ENCODE results near the gene MYOF.
A peak's percentile ranks its signal among the peaks of the same experiment; 100 is the strongest.
"Not testable (repeated sequence)": the region's sequence is repeated elsewhere in the genome, so short reads cannot be mapped to it uniquely, and the experiment has no call there.

MYOF gene

GRCh38 chr10:93452143-93452542, 30.0 kb downstream of the MYOF start:
- DNase-seq: no peak

GRCh38 chr10:93451244-93451947, 30.7 kb downstream of the MYOF start:
- no peak for DNase-seq

- DNase-seq: no peak
These were observed 34.2 kb downstream of the MYOF start for GRCh38 chr10:93447970-93448369.

DNA sequence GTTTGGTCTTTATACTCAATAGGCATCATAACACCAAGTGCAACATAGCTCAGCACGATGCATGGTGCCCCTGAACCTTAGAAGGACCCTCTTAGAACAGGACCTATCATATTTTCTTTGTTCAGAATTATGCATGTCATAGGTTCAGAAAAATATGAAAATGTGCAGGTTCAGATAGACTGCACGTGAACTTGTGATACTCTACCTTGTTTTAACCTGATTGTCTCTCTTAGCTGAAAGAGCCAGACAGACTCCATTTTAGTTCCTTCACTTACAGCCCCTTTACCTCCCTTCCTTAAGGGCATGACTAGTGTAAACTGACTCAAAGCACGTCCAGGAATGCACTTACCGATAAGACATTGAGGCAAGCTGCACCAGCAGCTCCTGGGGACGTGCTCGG, 35.1 kb downstream of the MYOF start:
- DNase-seq: no peak

DNA sequence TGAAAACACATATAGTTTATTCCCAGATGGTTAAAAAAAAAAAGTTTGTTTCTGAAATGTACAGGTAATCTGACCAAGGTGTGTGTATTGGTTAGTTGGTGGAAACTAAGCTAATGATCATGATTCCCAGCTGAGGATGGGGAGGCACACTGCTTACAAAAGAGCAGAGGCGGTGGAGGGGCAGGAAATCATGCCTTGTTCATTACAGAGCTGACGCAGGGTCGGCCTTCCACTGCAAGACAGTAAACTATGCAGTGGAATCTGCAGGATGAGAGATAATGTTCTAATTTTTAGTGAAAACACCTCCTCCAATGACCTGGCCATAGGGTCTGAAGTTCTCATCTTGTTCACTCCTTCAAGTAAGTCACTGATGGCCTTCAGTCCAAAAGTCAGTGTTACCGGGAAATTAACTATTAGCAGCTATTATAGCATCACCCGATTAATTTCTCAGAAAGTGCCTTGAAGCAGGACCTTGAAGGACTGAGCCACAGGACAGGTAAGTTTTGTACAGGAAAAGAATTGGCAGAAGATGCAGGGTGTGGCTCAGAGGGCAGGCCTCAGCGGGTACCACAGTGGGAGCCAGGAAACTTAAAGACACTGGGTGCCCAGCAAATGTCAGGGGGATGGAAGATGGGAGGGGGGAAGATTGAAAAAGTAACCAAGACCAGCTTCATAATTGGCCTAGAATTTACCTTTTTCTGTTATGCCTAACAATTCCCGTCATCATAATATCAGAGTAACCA, 36.0 kb downstream of the MYOF start:
- DNase-seq: no peak

DNA sequence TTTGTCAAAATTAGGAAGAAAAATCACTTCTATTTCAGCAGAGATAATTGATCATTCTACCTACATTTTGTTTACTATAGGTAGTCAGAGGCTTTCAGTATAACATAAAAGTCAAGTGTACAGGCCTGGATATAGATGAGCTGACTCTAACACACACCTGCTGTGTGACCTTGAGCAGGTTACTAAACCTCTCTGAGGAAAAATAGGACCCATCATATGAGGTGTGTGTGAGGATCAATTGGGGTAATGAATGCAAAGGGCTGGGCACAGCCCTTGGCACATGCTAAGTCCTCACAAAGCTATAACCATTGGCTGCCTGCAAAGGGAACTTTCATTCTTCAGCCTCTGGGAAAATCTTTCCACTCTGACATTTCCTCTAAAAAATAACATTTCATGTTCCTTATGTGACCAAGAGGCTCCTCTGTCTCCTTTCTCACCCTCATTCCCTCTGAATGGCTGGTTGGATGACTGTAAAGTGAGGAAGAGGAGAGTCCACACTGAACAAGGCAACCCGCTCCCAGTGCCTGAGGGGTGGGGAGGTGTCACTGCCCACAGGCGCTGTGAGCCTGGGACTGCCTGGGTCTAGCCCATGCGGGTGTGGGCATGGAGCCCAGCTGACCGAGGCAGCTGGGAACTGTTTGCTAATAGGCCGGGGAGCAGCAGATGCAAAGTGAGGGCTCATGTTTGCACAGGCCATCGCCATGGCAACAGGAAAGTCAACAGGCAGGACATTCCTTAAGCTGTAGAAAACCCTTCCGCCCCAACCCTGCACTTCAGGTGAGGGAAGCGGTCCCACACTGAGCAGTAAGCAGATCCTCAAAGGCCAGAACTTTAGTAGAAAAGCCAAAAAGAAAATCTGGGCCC, 36.8 kb downstream of the MYOF start:
- peak; percentile 37 for DNase-seq

DNA sequence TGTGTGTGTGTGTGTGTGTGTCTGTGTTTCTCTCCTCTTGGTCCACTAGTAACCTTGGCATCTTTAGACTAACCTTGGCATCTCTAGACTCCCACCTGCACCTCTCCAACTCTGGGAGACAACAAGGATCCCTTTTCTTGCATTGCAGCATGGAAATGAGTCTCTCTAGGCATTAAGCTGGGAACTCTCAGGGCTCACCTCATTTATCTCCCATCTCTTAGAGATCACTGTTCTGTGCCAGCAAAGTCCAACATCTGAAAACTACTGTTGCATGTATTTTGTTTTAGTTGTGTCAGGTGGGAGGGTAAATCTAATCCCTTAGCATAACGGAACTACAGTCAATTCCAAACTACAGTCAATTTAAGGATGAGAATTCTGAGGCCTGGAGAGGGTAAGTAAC, 38.7 kb downstream of the MYOF start:
- DNase-seq: no peak

GRCh38 chr10:93442721-93443120, 39.4 kb downstream of the MYOF start:
- DNase-seq: not testable (repeated sequence)

DNA sequence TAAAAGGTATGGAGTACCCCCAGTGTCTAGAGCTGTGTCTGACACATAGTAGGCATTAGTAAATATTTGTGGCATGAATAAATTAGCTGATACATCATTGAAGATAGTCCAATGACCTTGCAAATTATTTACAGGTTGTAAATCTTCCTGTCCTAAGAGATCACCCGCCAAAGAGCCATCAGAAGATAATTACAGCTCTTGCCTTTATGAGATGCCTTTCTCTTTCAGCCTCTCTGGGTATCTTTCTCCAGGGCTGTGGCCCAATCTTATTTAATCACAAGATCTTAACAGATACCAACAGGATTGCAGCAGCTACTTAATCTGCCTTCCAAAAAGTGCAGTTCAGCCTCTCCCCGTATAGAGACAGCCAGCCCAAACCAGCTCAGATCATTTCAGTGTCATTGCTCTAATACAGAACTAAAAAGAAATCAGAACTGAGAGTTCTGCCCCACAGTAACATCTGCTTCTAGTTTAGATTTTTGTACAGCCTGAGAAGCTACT, 41.5 kb downstream of the MYOF start:
- DNase-seq: peak; percentile 50

DNA sequence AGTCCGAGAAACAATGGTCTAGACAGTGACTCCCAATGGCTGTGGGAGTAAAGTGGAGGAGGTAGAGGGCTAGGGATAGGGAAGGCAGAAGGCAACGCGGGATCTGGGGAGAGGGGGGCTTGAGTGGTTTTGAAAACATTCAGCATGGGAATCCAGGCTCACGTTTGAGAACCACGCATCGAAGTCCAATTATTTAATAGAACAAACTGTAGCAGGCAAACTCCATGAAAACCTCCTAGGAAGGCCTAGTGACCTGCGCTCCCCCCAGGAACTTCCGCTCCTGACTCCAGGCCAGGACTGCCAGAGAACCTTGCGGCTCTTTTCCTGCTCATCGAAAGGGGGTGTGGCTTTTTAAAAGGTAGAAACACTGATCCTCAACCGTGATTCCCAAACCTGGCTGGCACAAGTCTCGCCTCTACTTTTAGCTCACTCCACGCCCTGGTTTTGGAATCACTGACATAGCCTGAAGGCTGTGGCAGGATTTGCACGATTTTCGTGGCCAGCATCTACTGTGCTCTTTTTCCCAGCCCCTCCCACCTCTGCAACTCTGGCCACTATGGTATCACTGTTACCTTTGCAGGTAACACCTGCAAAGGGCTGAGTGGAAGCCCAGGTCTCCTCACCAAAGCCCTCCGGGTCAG, 43.4 kb downstream of the MYOF start:
- no peak for DNase-seq

GRCh38 chr10:93437946-93438612, 44.1 kb downstream of the MYOF start:
- DNase-seq: no peak

DNA sequence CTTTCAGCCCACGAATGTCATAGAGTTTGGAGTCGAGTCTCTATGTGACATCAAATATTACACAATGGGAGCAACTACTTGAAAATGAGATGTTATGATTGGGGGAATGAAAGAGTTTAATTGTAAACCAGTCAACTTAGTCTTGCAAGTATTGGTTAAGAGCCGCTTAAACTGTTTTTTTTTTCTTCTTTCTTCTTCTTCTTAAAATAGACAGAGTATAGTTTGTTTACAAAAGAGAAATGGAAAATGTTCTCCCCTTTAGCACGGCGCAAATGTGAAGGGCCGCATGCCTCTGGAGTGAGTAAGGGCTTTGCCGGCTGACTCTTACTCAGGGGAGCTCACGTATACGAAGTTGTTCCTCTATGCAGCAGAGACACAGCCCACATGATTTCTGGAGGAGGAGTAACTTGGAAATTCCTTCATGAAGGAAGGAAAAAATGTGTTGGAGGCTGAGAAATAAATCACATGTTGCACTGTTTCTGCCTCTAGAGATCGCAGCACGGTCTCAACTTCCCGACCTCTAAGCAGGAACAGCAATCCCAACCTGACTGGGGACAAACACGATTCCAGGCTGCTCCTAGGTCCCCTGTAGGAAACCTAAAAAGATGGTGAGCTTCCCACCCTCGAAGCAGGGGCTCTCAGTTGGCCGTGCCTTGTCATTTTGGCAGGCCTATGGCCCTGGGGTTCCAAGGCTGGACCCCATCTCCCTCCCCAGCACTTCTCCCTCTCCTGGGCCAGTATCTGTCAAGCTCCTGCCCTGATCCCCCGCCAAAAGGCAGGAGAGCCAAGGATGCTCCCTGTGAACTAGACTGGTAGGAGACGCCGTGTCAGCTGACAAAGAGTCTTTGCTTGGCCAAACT, 44.8 kb downstream of the MYOF start:
- DNase-seq: peak; percentile 98

DNA sequence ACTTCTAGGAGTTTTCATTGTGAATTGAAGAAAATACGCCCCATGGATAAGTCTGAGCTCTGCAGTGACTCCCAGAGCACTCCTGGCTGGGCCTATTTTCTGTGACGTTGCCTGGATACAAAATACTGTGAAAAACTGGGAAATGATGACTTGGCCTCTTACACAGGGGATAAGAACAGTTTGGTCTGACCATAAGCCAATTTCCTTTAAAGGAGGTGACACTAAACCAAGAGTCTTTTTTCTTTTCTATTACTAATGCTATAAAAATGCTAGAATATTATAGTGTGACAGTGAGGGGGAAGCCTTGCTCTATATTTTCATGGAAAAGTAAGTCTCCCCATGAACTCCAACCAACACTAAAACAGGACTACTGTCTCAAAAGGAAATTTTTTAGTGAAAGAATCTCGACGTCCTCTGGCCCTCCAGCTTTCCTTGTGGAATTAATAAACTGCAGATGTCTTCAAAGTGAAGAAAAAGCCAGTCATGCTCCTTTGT, 45.5 kb downstream of the MYOF start:
- DNase-seq: peak; percentile 44

DNA sequence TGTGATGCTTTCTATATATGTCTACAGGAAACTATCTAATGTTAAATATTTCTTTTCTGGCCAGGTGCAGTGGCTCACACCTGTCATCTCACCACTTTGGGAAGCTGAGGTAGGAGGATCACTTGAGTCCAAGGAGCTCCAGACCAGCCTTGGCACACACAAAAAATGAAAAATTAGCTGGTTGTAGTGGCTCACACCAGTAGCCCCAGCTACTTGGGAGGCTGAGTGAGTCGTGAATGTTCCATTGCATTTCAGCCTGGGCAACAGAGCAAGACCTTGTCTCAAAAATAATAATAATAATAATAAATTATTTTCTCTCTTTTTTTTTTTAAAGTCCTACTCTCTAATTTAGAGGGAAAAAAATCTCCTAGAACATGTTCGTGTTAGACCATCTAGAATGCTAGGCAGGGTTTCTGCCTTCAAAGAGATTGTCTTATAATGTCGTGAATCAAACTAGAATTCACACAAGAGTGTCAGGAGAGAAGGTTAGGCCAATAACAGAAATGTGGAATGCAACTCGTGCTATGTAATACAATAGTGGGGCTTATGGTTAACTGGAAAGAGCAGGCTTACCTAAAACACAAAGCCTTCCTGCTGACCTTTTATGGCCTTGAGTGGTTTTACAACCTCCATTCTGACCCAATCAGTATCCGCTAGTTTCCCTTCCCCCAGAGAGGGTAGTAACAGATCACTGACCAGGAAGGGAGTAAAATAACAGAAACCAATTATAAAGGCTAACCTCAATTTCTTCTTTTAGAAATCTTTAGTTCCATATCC, 46.3 kb downstream of the MYOF start:
- peak; percentile 94 for DNase-seq

DNA sequence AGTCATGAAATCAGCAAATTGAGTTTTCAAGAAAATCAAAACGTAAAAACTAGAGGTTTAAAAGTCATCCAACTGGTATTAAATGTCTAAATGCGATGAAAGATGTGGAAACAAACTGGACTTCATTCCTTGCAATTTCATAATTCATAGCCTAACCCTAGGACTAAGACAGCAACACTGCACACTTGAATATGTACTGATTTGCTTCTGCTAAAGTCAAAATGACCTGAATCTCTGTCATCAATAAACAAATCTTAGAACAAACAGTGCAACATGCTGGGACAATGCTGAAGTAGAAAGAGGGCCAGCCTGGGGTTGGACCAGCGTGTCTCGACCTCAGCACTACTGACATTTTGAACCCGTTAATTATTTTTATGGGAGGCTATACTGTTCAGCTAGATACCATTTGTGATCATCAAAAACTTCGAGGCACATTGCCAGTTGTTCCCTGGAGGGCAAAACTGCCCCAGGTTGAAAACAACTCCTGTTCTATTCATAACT, 47.1 kb downstream of the MYOF start:
- DNase-seq: no peak

DNA sequence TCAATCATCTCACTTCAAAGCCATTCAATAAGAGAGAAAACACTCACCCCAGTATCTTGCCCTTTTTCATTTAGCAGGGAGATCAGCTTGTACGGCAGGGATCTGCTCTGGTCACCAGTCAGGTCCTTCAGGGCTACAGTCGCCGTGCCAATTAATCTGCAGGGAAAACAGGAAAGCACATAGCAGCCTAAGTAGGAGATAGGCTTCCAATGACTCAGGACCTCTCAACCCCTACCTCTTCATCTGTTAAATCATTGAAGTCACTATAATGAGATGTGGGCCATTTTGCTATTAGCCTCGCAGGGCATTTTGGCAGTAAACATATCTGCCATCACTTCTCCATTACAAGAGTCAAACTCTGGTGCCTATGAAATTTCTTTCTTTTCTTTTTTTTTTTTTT, 50.8 kb downstream of the MYOF start:
- DNase-seq: no peak

DNA sequence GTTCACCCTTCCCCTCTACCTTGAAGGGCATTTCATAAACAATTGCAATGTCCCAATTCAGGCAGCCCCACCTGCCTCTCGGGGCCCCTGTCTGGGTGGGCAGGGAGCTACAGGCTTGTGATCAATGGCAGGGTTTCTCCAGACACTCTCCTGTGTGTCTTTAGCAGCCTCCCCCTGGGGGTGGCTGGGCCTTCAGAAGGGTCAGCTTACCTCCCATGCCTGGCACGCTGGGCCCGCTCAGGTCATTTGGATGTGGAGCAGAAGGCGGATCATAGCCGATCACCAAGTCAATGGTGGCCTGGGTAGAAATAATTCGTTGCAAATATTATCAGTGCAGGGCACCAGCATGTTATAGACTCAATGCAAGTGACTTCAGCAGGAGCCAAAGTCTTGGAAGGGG, 56.3 kb downstream of the MYOF start:
- DNase-seq: no peak

DNA sequence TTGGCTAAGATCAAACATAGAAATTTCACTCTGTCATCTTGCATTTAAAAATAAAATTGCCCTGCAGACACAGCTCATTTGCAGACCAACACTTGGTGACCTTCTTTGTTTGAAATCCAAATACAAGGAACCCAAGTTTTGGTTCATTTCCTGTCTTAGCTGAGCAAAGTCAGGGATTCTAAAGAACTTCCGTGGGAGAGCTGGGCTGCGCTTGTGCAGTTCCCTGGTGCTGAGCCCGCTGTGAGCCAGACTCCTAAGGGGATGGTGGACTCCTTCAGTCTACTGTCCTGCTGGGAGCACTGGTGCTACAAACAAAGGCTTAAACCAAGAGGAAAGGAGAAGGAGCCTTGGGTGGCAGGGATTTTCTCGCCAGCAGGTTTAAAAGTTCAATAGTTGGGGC, 60.0 kb downstream of the MYOF start:
- DNase-seq: no peak

GRCh38 chr10:93420944-93421825, 60.9 kb downstream of the MYOF start:
- DNase-seq: no peak

All from inflammatory macrophage treated with lipopolysaccharide for 4 hours (primary cell).